T1000 (cell line): Measurements from ENCODE around the gene LIN7B.

Experiments
- DNase-seq: peaks from one replicate; lab custom pipeline; 2025; ENCODE audit warnings: mixed read lengths; lab: John Stamatoyannopoulos, UW

LIN7B gene

DNA sequence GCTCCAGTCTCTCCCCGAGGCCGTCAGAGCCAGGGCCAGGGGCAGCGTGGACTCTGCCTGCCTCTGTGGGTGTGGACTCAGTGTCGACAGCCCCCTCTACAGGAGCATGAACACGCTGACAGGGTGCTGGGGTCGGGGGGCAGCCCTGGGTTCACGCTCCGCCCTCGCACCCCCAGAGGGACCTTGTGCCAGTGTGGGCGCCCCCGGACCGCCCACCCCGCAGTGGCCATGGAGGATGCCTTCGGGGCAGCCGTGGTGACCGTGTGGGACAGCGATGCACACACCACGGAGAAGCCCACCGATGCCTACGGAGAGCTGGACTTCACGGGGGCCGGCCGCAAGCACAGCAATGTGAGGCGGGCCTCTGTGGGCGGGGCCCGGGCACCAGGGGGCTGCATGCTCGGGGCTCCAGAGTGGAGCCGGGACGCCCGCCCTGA lies 51.7 kb downstream of the LIN7B start:
- no peak for DNase-seq

DNA sequence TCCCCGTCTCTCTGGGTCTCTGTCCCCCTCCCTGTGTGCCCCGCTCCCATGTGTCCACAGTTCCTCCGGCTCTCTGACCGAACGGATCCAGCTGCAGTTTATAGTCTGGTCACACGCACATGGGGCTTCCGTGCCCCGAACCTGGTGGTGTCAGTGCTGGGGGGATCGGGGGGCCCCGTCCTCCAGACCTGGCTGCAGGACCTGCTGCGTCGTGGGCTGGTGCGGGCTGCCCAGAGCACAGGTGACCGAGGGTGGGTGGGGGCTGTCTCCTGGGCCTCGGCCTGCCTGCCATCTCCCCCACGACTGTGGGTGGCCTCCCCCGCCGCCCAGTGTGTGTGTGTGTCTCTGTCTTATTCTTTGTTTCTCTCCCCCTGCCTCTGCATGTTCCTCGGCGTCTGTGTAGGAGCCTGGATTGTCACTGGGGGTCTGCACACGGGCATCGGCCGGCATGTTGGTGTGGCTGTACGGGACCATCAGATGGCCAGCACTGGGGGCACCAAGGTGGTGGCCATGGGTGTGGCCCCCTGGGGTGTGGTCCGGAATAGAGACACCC lies 53.8 kb downstream of the LIN7B start:
- no peak for DNase-seq
